Inferior parietal cortex (tissue), 1 donor: ENCODE results near the gene CFAP410.

Source experiments
- DNase-seq: peaks from one replicate; pipeline ENCODE4 v3.0.0-alpha.2; 2016; ENCODE audit errors: extremely low spot score

Gene CFAP410

DNA sequence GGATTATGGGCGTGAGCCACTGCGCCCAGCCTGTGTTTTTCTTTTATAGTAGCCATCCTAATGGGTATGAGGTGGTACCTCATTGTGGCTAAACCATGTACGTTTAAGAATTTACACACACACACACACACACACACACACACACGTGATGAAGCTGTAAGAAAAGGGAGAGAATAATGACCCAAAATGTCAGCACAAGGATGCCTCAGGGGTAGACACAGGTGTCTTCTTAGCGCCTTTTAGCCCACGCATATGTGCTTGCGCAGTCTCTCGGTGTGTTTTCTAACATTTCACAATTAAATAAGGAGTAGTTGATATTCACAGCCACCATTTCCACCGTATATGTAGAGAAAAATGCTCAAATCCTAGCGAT lies 40.1 kb downstream of the CFAP410 start:
- DNase-seq = no peak

DNA sequence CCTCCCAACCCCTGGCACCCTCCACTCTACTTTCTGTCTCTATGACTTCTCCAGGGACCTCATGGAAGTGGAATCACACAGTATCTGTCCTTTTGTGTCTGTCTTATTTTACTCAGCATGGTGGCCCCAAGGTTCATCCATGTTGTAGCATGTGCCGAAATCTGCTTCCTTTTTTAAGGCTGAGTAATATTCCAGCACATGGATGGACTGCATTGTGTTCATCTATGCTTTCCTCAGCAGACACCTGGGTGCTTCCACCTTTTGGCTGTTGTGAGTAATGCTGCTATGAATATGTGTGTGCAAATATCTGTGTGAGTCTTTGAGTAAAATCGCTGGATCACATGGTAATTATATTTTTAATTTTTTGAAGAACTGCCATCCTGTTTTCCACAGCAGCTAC lies 40.9 kb downstream of the CFAP410 start:
- DNase-seq = no peak

- peak; percentile 85 for DNase-seq
These were observed 41.5 kb downstream of the CFAP410 start for GRCh38 chr21:44297525-44298290.

- no peak for DNase-seq
These were observed 42.3 kb downstream of the CFAP410 start for GRCh38 chr21:44296916-44297315.

DNA sequence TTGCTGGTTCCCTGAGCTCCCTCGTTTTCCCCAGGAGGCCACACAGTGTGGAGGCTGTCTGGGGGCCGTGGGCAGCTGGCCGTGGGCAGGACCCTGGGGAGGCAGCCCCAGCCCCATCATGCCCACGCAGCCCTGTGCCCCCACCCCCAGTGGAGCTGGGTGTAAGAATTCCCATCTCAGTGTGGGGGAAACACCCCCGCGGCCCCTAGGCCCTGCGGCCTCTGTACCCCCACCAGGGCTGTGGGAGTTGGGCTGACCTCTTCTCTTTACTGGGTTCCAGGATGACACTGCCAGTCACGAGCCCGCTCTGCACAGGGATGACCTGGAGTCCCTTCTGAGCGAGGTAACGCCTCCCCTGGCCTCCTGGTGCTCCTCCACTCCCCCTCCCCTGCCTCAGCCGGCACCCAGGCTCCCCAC lies 43.1 kb downstream of the CFAP410 start:
- DNase-seq = no peak

DNA sequence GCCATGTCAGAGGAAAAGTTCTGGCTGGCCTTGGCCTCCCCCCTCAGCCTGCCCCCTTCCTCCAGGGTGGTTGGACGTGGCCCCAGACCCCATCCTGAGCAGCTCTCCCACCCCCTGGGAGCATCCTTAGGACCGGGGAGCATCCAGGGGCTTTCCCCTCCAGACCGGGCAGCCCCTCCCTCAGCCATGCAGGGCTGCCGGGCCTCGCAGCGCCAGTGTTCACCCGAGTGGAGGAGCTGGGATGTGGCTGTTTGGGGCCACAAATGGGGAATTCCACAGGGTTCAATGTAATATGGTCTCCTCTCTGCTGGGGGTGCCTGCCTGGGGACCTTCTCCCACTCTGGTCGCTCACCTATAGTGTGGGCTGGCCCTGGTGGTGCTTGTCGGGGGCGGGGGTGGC lies 43.5 kb downstream of the CFAP410 start:
- DNase-seq = no peak

- no peak for DNase-seq
These were observed 44.0 kb downstream of the CFAP410 start for GRCh38 chr21:44295163-44295573.

DNA sequence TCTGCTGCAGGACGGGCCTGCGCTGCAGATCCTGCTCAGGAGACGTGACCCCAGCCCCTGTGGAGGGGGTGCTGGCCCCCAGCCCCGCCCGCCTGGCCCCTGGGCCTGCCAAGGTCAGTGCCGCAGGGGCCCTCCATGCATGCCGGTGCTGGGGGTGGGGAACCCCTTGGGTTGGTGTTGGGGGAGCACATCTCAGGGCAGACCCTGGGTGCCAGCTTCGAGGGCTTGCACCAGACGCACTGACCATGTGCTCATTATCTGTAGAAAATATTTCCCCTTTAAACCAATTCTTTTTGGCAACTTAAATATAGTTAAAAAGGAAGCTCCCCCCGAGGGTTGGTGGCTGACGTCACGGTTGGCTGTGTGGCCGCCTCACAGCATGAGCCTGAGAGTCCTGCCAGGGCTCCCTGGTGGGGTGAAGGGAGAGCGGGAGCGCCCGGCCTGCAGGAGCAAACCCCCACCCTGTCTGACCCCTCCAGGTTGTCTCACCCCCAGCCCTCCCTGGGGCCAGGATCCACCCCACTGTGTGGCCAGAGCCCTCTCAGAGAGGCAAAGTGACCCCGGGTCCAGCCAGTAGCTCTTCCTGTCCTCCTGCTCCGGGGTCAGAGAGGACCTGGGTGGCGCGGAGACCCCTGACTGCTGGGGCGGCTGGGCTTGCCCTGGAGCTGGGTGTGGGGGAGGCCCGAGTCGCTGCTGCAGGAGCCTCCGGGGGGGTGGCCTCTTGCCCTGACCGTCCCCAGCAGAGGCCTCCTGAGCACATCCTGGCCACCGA lies 44.6 kb downstream of the CFAP410 start:
- DNase-seq = no peak

GRCh38 chr21:44293551-44294231 lies 45.5 kb downstream of the CFAP410 start:
- no peak for DNase-seq

GRCh38 chr21:44292812-44293195 lies 46.4 kb downstream of the CFAP410 start:
- DNase-seq = no peak

- DNase-seq = no peak
These were observed 47.0 kb downstream of the CFAP410 start for GRCh38 chr21:44291936-44292811.

DNA sequence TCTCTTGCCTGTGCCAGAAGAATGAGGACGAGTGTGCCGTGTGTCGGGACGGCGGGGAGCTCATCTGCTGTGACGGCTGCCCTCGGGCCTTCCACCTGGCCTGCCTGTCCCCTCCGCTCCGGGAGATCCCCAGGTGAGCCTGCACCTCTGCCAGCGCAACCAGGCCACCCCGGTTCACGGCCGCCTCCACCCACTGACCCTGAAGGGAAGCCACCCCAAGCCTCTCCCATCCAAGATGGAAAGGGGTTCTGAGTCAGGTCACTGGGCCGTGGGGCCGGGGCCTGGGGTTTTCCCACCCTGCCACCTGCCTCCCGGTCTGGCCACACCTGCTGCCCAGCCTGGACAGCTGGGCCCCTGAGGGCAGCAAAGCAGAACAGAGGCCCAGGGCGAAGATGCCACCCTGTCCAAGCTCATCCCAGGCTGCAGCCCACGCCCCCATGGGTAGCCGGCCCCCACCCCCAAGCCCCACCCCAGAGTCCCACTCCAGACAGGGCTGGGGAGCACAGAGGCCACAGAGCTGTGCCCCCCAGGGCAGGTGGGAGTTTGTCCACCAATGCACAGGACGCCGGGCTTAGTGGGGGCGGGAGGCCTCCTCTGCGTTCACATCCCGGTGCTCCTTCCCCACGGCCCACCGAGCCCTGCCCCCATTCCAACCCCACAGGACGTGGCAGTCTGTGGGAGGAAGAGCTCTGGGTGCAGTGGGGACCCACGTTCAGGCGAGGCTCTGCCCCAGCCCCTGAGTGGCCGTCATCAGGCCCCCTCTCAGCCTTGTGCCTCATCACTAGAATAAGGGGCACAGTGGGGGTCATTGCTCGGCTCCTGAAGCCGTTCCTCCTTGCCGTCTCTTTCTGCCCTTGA lies 47.9 kb downstream of the CFAP410 start:
- no peak for DNase-seq

- DNase-seq = no peak
These were observed 48.7 kb downstream of the CFAP410 start for GRCh38 chr21:44290327-44291077.

DNA sequence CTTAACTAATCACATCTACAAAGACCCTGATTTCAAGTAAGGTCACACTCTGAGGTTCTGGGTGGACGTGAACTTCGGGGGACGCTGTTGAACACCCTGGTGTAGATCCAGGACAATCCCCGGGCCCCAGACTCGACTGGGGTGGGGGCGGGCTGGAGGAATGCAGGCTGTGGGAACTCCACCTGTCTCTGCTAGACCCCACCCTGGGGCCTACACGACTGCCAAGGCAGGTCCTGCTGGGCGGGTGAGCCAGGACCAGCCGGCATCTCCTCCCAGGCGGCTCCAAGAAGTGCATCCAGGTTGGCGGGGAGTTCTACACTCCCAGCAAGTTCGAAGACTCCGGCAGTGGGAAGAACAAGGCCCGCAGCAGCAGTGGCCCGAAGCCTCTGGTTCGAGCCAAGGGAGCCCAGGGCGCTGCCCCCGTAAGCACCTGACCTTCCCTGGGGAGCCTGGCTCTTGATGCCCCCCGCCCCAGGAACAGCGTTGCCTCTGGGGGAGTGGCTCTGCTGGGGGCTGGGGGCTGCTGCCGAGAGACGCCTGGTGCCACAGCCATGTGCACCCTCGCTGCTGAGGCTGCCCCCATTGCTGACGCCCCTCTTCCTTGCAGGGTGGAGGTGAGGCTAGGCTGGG lies 49.7 kb downstream of the CFAP410 start:
- no peak for DNase-seq

GRCh38 chr21:44288251-44289110 lies 50.7 kb downstream of the CFAP410 start:
- DNase-seq = no peak

DNA sequence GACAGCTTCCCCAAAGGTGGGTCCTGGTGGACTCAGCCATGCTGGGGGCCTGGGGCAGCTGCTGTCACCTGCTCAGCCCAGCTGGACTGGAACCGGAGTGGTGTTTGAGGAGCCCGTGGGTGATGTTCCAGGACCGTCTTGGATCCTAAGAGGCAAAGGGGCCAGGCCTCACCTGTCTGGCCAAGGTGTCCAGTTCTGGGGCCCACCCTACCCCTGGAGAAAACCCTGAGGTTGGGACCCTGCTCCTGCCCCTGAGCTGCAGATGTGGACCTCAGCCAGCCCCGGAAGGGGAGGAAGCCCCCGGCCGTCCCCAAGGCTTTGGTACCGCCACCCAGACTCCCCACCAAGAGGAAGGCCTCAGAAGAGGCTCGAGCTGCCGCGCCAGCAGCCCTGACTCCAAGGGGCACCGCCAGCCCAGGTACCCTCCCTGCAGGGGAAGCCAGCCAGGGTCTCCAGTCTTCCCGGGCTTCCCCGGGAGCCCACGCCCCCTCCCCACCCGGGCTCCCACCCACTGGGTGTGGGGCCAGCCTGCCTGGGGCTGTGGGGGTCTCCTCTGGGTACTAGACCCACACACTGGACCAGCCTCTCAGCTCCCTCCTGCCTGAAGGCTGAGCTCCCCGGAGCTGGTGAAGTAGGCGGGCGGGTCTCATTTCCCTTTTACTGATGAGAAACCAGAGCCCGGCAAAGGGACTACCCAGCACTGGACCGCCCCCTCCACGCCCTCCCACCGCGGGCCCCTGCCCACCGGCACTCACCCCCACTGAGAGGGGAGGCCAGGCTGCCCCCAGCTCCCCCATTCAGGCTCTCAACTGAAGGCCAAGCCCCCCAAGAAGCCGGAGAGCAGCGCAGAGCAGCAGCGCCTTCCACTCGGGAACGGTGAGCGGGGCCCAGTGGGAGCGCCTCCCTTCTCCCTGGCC lies 52.2 kb downstream of the CFAP410 start:
- no peak for DNase-seq

GRCh38 chr21:44286086-44286715 lies 53.0 kb downstream of the CFAP410 start:
- DNase-seq = no peak
